Epithelial cell of esophagus (primary cell): ENCODE measurements around the gene FAF1.

Source experiments
- DNase-seq: peaks from one replicate; pipeline ENCODE4 v3.0.0; 2010; ENCODE audit warnings: low read depth
- H3K4me3 ChIP-seq: 2 replicates; pipeline ENCODE4 v1.5.1; 2011; ENCODE audit warnings: mild to moderate bottlenecking, low read length, control low read depth
- TF ChIP-seq, protein P1 (sequence below): IDR thresholded peaks from 2 replicates; pipeline ENCODE4 v1.5.1; 2011; ENCODE audit warnings: low read depth, mild to moderate bottlenecking, low read length, control low read depth, inconsistent platforms; ENCODE audit not compliant: insufficient read depth; ENCODE audit errors: missing control alignments

The FAF1 gene

GRCh38 chr1:50983219-50983802, 23.2 kb upstream of the FAF1 start:
- TF ChIP-seq, protein P1, sequence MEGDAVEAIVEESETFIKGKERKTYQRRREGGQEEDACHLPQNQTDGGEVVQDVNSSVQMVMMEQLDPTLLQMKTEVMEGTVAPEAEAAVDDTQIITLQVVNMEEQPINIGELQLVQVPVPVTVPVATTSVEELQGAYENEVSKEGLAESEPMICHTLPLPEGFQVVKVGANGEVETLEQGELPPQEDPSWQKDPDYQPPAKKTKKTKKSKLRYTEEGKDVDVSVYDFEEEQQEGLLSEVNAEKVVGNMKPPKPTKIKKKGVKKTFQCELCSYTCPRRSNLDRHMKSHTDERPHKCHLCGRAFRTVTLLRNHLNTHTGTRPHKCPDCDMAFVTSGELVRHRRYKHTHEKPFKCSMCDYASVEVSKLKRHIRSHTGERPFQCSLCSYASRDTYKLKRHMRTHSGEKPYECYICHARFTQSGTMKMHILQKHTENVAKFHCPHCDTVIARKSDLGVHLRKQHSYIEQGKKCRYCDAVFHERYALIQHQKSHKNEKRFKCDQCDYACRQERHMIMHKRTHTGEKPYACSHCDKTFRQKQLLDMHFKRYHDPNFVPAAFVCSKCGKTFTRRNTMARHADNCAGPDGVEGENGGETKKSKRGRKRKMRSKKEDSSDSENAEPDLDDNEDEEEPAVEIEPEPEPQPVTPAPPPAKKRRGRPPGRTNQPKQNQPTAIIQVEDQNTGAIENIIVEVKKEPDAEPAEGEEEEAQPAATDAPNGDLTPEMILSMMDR, result no peak
- no peak for DNase-seq
- H3K4me3 ChIP-seq, result no peak overlapping the region

DNA sequence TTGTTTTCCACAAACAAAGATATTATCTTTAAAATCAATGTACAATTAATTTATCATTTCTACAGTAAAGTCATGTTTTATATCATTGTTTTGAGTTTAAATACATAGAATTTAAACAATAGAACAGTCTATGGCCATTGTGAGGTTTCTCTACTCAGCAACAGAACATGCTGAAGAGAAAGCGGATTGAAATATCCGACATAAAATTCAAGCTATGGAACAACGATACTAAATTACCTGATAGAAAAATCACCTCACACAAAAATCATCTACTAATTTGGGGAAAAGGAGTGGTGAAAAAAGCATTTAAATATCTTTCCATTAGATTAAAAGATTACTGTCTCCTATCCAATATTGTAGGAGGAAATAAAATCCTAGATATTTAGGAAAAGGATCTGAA, 22.5 kb upstream of the FAF1 start:
- H3K4me3 ChIP-seq, result no peak overlapping the region
- TF ChIP-seq, protein P1, result no peak
- no peak for DNase-seq

DNA sequence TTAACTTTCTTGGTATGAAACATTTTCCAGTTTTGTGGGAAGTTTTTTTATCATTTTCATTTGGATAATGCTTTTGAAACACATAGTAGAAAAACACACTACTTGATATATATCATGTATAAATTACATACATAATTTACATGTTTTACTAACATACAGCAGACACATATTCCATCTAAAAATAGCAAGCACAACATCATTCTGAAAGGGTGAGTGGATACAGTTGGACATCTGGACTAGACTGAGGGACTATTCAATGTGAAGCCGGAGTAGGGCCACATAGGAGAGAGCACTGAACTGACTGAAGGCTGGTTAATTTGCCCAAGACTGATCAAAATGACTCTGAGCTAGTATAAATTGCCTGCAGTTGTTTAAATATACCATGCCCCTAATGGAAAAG, 21.7 kb upstream of the FAF1 start:
- TF ChIP-seq, protein P1, result no peak
- H3K4me3 ChIP-seq, result no peak overlapping the region
- DNase-seq, result no peak

- TF ChIP-seq, protein P1, result no peak
- H3K4me3 ChIP-seq, result no peak overlapping the region
- DNase-seq, result no peak
Observed at GRCh38 chr1:50980505-50980904, 20.4 kb upstream of the FAF1 start.

DNA sequence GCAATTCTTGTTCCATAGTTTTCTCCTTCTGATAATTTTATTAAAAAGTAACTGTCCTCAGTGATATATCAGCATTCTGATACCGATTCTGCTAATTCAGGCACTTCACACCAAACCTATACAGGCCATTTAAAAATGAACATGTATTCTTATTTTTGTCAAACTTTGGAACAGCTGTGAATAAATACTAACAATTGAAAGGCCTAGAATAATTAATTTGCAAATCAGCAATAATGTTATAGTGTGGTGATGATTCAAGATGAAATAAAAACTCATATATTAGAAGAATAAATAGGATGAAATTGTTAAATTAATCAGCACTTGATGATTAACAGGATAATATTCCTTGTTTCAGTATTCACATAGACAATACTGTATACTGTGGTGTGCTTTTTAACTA, 19.9 kb upstream of the FAF1 start:
- TF ChIP-seq, protein P1, result no peak
- H3K4me3 ChIP-seq, result no peak overlapping the region
- no peak for DNase-seq

GRCh38 chr1:50978852-50979781, 19.1 kb upstream of the FAF1 start:
- TF ChIP-seq, protein P1, result no peak
- no peak for DNase-seq
- no peak overlapping the region for H3K4me3 ChIP-seq
